Endothelial cell (in vitro differentiated cells): ENCODE results near the gene NHS. TPM values are rescaled to one million over a fixed set of nuclear protein-coding genes. Genes with fewer than 3 reads are reported as not detected.

Experiments used
- DNase-seq: peaks from one replicate; pipeline ENCODE4 v3.0.0; 2021; ENCODE audit warnings: low spot score
- H3K27ac Mint-ChIP-seq: one replicate; pipeline ENCODE4 v1.8.0; 2021; ENCODE audit warnings: mixed read lengths, inconsistent platforms; ENCODE audit not compliant: unreplicated experiment
- H3K27me3 Mint-ChIP-seq: one replicate; pipeline ENCODE4 v1.8.0; 2021; ENCODE audit warnings: mild to moderate bottlenecking, moderate library complexity, mixed read lengths, inconsistent platforms; ENCODE audit not compliant: unreplicated experiment
- H3K36me3 Mint-ChIP-seq: one replicate; pipeline ENCODE4 v1.8.0; 2021; ENCODE audit warnings: mild to moderate bottlenecking, low read depth, mixed read lengths, inconsistent platforms; ENCODE audit not compliant: unreplicated experiment
- H3K4me1 Mint-ChIP-seq: one replicate; pipeline ENCODE4 v1.8.0; 2021; ENCODE audit warnings: mild to moderate bottlenecking, mixed read lengths, inconsistent platforms; ENCODE audit not compliant: unreplicated experiment
- H3K4me3 Mint-ChIP-seq: one replicate; pipeline ENCODE4 v1.8.0; 2021; ENCODE audit warnings: mild to moderate bottlenecking, mixed read lengths, inconsistent platforms; ENCODE audit not compliant: unreplicated experiment
- H3K9me3 Mint-ChIP-seq: one replicate; pipeline ENCODE4 v1.8.0; 2021; ENCODE audit warnings: mixed read lengths, inconsistent platforms; ENCODE audit not compliant: unreplicated experiment
- CTCF ChIP-seq: fragments of 200-600 bp; sonication (generic); IDR thresholded peaks from one replicate; pipeline ENCODE4 v1.5.0; 2021; ENCODE audit warnings: antibody characterized with exemption; ENCODE audit not compliant: unreplicated experiment
- total RNA-seq: library from RNA; stranded (reverse); fragmentation: NEBNext Ultra II Directional; extraction: Animal tissue kit (Norgen Biotek cat#: 25700); gene quantifications from one replicate; pipeline ENCODE4 v1.2.1, GENCODE V29; 2021; ENCODE audit not compliant: unreplicated experiment

Gene NHS
- total RNA-seq, 1 donor from 2014 or later: 5.3 TPM

DNA sequence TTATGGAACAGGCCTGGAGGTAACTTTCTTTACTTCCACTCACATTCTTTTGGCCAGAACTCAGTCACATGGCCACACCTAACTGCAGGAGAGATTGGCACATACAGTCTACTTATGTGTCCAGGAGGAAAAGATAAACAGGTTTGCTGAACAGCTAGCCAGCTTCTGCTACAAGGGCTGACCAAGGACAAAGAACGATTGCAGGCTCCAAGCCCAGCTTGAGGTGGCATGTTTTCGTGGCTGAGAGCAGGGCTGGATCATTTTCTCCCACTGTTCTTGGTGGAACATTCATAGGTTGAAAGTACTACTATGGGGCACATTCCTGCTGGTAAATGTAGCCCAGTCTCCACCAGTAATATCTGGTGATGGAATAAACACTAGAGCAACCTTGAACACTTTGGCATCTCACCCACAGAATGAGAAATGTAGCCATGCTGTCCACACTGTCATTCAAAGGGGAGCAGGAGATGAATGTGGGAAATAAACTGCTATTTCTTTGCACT is 28.2 kb downstream of the NHS start:
- DNase-seq: no peak
- H3K27ac Mint-ChIP-seq: no peak overlapping the region
- H3K27me3 Mint-ChIP-seq: peaks cover 3% of the 10 kb centered on the region
- no peaks in the 10 kb centered on the region for H3K36me3 Mint-ChIP-seq
- H3K4me3 Mint-ChIP-seq: no peak overlapping the region
- H3K4me1 Mint-ChIP-seq: no peaks in the 10 kb centered on the region
- TF ChIP-seq CTCF: no peak
- no peaks in the 10 kb centered on the region for H3K9me3 Mint-ChIP-seq

- Mint-ChIP-seq H3K9me3 (no peaks in the 10 kb centered on the region), H3K27ac (no peak overlapping the region), H3K4me1 (no peaks in the 10 kb centered on the region), H3K4me3 (no peak overlapping the region), H3K36me3 (no peaks in the 10 kb centered on the region), H3K27me3 (peaks cover 3% of the 10 kb centered on the region)
- TF ChIP-seq CTCF: no peak
- no peak for DNase-seq
Observed at GRCh38 chrX:17403972-17404371, 29.0 kb downstream of the NHS start.

DNA sequence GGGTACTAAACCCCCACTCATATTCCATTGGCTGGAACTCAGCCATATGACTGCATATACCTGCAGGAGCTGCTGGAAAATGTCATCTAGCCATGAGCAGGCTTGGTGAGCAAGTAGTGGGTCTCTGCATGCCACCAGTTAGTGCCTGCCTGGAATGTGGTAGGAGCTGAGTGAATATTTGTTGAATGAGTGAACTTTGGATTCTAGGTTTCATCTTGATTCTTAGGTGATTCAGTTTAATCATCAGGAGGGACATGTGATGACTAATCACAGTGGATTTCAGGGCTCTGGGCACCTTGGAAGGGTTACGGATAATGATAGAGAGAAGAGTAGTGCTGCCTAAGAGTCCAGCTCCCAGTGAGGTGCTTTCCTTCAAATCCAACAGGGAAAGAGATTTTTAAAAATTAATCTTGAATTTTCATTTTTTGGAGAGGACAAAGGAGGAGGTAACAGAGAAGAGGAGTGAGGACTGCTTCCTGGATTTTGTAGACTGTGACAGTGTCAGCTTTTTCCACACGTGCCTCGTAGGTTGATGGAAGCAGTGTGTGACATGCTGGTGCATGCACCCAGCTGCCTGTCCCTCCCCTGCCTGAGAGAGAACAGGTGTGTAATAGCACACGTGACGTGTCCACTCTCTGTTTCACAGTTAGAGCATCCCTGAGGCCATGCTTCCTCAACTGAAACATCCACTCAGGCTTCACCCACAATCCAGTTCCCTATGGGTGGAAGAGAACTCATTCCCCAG is 30.4 kb downstream of the NHS start:
- Mint-ChIP-seq H3K27me3 (peaks cover 3% of the 10 kb centered on the region), H3K27ac (no peak overlapping the region), H3K4me3 (no peak overlapping the region), H3K4me1 (peaks cover 3% of the 10 kb centered on the region), H3K36me3 (no peaks in the 10 kb centered on the region), H3K9me3 (no peaks in the 10 kb centered on the region)
- no peak for TF ChIP-seq CTCF
- DNase-seq: no peak

- no peaks in the 10 kb centered on the region for H3K9me3 Mint-ChIP-seq
- H3K27ac Mint-ChIP-seq: no peak overlapping the region
- H3K4me3 Mint-ChIP-seq: no peak overlapping the region
- DNase-seq: no peak
- no peak for TF ChIP-seq CTCF
- peaks cover 3% of the 10 kb centered on the region for H3K27me3 Mint-ChIP-seq
- no peaks in the 10 kb centered on the region for H3K36me3 Mint-ChIP-seq
- peaks cover 7% of the 10 kb centered on the region for H3K4me1 Mint-ChIP-seq
Observed at GRCh38 chrX:17409566-17410290, 34.7 kb downstream of the NHS start.

- Mint-ChIP-seq H3K27ac (no peak overlapping the region), H3K27me3 (peaks cover 3% of the 10 kb centered on the region), H3K4me3 (no peak overlapping the region), H3K4me1 (peaks cover 14% of the 10 kb centered on the region), H3K36me3 (no peaks in the 10 kb centered on the region), H3K9me3 (no peaks in the 10 kb centered on the region)
- no peak for TF ChIP-seq CTCF
- DNase-seq: no peak
Observed at GRCh38 chrX:17410651-17411050, 35.7 kb downstream of the NHS start.
